Effector memory CD4-positive, alpha-beta T cell (primary cell): Measurements from ENCODE around the gene GCLC.

ENCODE experiments used
- DNase-seq, 3 donors: peaks; one replicate each; pipeline ENCODE4 v3.0.0-alpha.2; 2020
- H3K27ac ChIP-seq: 2 replicates; pipeline ENCODE4 v1.7.0; 2013; ENCODE audit warnings: mild to moderate bottlenecking, low read length, moderate library complexity; ENCODE audit not compliant: insufficient read depth, poor library complexity, severe bottlenecking
- H3K27me3 ChIP-seq: replicated peaks from 2 replicates; pipeline ENCODE4 v1.7.0; 2013; ENCODE audit warnings: mild to moderate bottlenecking, low read length; ENCODE audit not compliant: insufficient read depth, control insufficient read depth, poor library complexity, severe bottlenecking
- H3K36me3 ChIP-seq: 2 replicates; pipeline ENCODE4 v1.7.0; 2013; ENCODE audit warnings: mild to moderate bottlenecking, low read length, moderate library complexity; ENCODE audit not compliant: control insufficient read depth, insufficient read depth
- H3K4me1 ChIP-seq: 2 replicates; pipeline ENCODE4 v1.7.0; 2013; ENCODE audit warnings: low read length, mild to moderate bottlenecking; ENCODE audit not compliant: control insufficient read depth, insufficient read depth, poor library complexity, severe bottlenecking
- H3K4me3 ChIP-seq: 2 replicates; pipeline ENCODE4 v1.7.0; 2013; ENCODE audit warnings: low read length, low read depth, mild to moderate bottlenecking; ENCODE audit not compliant: insufficient read depth, poor library complexity, severe bottlenecking
- H3K9me3 ChIP-seq: 2 replicates; pipeline ENCODE4 v1.7.0; 2013; ENCODE audit warnings: mild to moderate bottlenecking, low read length, moderate library complexity; ENCODE audit not compliant: control insufficient read depth

The GCLC gene

DNA sequence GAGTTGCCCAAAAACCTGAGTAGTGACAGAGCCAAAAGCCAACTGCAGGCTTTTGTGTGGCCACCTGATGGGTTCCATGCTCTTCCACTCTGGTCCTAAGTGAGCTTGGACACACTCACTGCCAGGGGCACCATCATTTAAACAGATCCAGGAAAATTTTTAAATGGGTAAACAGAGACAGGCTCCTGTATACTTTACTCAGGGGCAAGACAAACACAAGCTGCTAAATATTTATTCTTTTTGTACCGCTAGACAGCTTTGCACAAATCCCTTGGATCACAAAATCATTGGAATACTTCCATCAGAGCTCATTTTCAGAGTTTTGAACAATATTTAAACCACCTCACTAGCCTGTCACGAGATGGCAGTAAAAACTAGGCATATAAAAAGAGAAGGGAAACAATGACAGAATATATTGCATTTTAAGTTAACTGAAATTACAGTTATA, 31.4 kb downstream of the GCLC start:
- DNase-seq: no peak
- Histone ChIP-seq H3K4me3 (no peak overlapping the region), H3K4me1 (no peaks in the 10 kb centered on the region), H3K36me3 (peaks cover 7% of the 10 kb centered on the region), H3K9me3 (no peaks in the 10 kb centered on the region), H3K27me3 (no peaks in the 10 kb centered on the region), H3K27ac (no peak overlapping the region)

DNA sequence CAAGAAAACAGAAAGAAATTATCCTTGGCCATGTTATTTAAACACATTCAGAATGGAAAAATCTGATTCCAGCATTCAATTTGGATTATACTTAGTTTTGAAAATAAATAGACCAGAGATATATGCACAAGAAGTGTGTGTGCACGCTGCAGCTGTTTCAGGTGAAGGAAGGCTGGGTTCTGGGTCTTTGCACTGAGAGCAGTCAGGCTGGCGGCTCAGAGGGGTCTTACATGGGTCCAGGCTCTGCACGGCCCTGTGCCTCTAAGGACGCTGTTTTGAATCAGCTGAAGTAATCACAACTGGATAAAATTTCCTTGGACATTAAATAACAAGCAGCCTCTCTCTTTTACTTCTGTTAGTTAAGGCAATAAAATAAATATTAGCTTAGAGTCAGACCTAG, 31.8 kb downstream of the GCLC start:
- no peaks in the 10 kb centered on the region for H3K9me3 ChIP-seq
- no peaks in the 10 kb centered on the region for H3K27me3 ChIP-seq
- no peak overlapping the region for H3K27ac ChIP-seq
- H3K4me1 ChIP-seq: no peaks in the 10 kb centered on the region
- no peak for DNase-seq
- no peak overlapping the region for H3K4me3 ChIP-seq
- H3K36me3 ChIP-seq: peaks cover 7% of the 10 kb centered on the region

DNA sequence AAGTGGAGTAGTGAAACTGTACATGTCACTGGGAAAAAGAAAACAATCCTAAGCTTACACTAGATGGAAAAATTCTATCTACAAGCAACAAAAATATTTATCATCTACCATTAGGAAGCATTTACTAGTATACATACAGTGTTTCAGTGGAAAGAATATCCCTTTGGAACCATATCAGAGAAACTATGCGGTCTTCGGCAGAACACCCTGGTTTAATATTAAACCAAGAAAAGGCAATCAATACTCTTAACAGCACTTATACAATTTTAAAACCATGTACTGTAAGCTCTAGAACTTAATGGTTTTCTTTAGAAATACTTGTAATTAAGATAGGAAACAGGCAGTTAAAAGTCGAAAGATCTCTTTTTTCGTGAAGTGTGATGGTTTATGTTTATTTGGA, 32.3 kb downstream of the GCLC start:
- Histone ChIP-seq H3K36me3 (peaks cover 7% of the 10 kb centered on the region), H3K27me3 (no peaks in the 10 kb centered on the region), H3K27ac (no peak overlapping the region), H3K4me1 (no peaks in the 10 kb centered on the region), H3K4me3 (no peak overlapping the region), H3K9me3 (no peaks in the 10 kb centered on the region)
- DNase-seq: no peak

DNA sequence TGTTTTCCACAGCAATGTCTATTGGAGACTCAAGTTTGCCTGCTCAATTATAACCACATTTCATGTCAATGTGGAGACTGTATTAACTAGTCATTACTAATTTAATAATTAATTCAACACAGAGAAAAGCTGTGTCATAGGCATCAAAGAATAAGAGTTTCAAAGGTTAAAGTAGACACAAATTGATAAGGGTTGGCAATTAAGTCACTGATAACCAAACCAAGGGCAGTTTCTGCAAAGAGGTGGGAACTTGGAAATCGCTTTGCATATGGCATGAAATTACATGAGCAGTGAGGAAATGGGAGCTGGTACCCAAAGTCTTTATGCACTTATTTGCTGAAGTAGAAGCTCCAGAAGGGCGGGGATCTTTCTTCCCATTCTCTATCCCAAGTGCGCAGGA, 34.2 kb downstream of the GCLC start:
- Histone ChIP-seq H3K9me3 (no peaks in the 10 kb centered on the region), H3K27ac (no peak overlapping the region), H3K4me1 (no peaks in the 10 kb centered on the region), H3K36me3 (peaks cover 10% of the 10 kb centered on the region), H3K27me3 (no peaks in the 10 kb centered on the region), H3K4me3 (no peak overlapping the region)
- DNase-seq: no peak

DNA sequence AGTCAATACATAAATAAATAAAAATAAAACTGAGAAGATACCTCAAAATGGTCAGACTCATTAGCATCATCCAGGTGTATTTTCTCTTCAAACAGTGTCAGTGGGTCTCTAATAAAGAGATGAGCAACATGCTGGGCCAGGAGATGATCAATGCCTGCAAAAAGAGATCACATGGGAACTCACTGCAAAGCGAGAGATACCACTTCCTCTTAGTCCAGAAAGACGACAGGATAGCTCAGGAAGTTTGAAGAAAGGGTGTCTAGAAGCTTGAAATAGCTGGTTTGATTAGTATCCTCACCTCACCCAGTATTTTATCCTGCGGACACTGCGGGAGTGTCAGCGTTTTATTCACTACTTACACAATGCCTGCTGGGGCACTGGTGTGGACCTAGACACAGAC, 38.0 kb downstream of the GCLC start:
- H3K27ac ChIP-seq: no peak overlapping the region
- no peak for DNase-seq
- H3K9me3 ChIP-seq: no peaks in the 10 kb centered on the region
- H3K4me1 ChIP-seq: no peaks in the 10 kb centered on the region
- H3K27me3 ChIP-seq: no peaks in the 10 kb centered on the region
- H3K4me3 ChIP-seq: no peak overlapping the region
- H3K36me3 ChIP-seq: peaks cover 15% of the 10 kb centered on the region

DNA sequence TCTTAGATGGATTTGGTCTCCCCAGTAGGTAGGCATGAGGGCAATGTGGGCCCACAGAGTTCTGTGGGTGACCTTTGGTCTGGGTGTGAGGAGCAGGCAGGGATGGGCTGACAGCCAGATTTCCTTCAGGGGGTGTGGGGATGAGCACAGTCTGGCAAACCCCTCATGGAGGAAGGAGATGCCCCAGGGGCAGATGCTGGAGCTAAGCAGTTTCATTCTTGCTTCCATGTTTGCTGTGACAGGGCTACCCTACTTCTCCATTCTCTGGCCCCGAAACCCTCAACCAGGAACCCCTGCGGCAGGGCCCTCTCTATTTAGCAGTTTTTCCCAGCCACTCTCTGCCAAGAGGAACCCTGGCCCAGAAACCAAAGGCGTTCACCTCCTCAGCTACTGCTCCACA, 40.4 kb downstream of the GCLC start:
- Histone ChIP-seq H3K27ac (no peak overlapping the region), H3K27me3 (no peaks in the 10 kb centered on the region), H3K4me1 (no peaks in the 10 kb centered on the region), H3K4me3 (no peak overlapping the region), H3K36me3 (peaks cover 18% of the 10 kb centered on the region), H3K9me3 (no peaks in the 10 kb centered on the region)
- no peak for DNase-seq

DNA sequence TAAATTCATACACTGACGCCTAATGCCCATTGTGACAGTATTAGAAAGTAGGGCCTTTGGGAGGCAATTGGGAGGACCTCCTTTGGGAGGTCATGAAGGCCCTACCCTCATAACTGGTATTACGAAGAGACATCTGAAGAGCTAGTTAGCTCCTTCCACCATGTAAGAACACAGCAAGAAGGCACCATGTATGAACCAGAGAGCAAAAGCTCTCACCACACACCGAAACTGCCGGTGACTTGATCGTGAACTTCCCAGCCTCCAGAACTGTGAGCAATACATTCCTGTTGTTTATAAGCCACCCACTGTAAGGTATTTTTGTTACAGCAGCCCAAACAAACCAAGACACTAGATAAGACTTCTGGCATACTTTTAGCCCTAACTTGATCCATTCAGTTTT, 41.8 kb downstream of the GCLC start:
- no peaks in the 10 kb centered on the region for H3K9me3 ChIP-seq
- no peaks in the 10 kb centered on the region for H3K4me1 ChIP-seq
- H3K36me3 ChIP-seq: peaks cover 27% of the 10 kb centered on the region
- DNase-seq: no peak
- H3K27ac ChIP-seq: no peak overlapping the region
- no peak overlapping the region for H3K4me3 ChIP-seq
- H3K27me3 ChIP-seq: no peaks in the 10 kb centered on the region

DNA sequence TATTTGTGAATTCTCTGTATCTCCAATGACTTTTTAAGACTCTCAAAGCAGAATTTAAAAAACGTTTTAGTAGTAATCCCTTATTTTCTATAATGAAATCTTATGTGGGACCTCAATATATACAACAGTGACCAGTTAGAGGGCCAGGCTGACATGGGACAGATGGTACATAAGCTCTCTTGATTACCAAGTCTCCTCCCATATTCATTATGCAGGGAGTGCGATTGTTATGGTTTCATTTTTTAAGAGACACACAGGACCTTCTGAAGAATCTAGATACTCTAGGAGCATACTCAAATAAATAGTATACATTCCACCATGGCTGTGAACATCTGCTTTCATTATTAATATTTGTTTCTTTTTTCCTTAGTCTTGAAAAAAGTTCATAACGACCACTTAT, 43.5 kb downstream of the GCLC start:
- Histone ChIP-seq H3K27me3 (no peaks in the 10 kb centered on the region), H3K4me1 (no peaks in the 10 kb centered on the region), H3K4me3 (no peak overlapping the region), H3K36me3 (peaks cover 27% of the 10 kb centered on the region), H3K9me3 (no peaks in the 10 kb centered on the region), H3K27ac (no peak overlapping the region)
- no peak for DNase-seq

DNA sequence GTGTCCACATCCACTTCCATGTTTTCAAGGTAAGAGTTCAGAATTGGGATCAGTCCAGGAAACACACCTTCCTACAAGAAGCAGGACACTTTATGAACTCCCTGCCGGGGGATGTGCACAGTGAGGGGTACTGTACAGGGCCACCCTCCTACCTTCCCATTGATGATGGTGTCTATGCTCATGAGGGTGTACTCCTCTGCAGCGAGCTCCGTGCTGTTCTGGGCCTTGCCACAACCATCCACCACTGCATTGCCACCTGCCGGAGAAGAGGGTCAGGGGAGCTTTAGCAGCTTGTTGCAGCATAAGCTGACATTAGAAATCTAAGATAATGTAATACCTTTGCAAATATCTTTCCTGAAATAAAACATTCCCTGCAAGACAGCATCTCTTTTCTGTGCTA, 44.8 kb downstream of the GCLC start:
- no peak overlapping the region for H3K27ac ChIP-seq
- no peaks in the 10 kb centered on the region for H3K9me3 ChIP-seq
- peaks cover 18% of the 10 kb centered on the region for H3K36me3 ChIP-seq
- DNase-seq: no peak
- H3K27me3 ChIP-seq: no peaks in the 10 kb centered on the region
- no peak overlapping the region for H3K4me3 ChIP-seq
- H3K4me1 ChIP-seq: no peaks in the 10 kb centered on the region

DNA sequence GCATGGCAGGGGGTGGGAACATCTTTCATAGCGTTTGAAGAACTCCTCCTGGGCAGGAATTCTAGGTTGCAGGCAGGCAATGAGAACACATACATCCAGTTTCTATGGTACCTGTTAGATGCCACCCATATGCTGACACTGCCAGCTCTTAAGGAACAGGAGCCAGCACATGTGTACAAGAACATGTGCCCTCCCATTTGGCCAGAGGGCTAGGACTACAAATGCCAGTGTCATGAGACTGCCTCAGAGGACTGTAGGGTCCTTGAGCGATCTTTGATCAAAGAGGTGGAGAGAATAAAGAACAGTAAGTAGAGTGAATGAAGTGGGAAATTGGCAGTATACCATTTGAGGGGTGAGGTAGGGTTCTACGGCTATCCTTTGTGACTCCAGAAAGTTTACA, 45.8 kb downstream of the GCLC start:
- no peaks in the 10 kb centered on the region for H3K27me3 ChIP-seq
- no peak overlapping the region for H3K27ac ChIP-seq
- H3K4me1 ChIP-seq: no peaks in the 10 kb centered on the region
- no peak overlapping the region for H3K4me3 ChIP-seq
- H3K36me3 ChIP-seq: peaks cover 15% of the 10 kb centered on the region
- no peaks in the 10 kb centered on the region for H3K9me3 ChIP-seq
- DNase-seq: no peak

DNA sequence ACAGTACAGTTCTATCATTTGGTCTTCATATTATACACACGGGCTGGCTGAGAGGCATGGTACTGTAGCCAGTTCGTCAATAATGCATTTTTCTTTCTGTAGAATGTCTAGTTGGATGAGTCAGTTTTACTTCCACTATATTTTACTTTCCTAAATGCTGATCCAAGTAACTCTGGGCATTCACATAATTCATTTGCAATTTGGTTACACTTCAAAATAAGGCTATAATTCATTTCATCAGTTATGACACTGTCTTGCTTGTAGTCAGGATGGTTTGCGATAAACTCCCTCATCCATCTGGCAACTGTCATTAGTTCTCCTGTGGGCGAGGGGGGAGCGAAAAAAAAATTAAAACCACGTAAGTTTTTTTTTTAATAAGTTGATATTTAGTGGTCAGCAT, 46.3 kb downstream of the GCLC start:
- DNase-seq: no peak
- Histone ChIP-seq H3K27me3 (no peaks in the 10 kb centered on the region), H3K27ac (no peak overlapping the region), H3K36me3 (peaks cover 12% of the 10 kb centered on the region), H3K9me3 (no peaks in the 10 kb centered on the region), H3K4me3 (no peak overlapping the region), H3K4me1 (no peaks in the 10 kb centered on the region)
